AG10803 (cell line): ENCODE data around the gene IBA57.
"Not testable (repeated sequence)": the region's sequence is repeated elsewhere in the genome, so short reads cannot be mapped to it uniquely, and the experiment has no call there.

Source experiments
- DNase-seq: peaks from one replicate; pipeline ENCODE4 v3.0.0; 2010; ENCODE audit warnings: low read depth
- H3K4me3 ChIP-seq: 2 replicates; pipeline ENCODE4 v1.5.1; 2011; ENCODE audit warnings: mild to moderate bottlenecking, low read length, control low read depth
- TF ChIP-seq, protein P1 (sequence below): conservative IDR thresholded peaks from 2 replicates; pipeline ENCODE4 v1.5.1; 2011; ENCODE audit warnings: mild to moderate bottlenecking, low read length, control low read depth, inconsistent platforms

Gene IBA57

DNA sequence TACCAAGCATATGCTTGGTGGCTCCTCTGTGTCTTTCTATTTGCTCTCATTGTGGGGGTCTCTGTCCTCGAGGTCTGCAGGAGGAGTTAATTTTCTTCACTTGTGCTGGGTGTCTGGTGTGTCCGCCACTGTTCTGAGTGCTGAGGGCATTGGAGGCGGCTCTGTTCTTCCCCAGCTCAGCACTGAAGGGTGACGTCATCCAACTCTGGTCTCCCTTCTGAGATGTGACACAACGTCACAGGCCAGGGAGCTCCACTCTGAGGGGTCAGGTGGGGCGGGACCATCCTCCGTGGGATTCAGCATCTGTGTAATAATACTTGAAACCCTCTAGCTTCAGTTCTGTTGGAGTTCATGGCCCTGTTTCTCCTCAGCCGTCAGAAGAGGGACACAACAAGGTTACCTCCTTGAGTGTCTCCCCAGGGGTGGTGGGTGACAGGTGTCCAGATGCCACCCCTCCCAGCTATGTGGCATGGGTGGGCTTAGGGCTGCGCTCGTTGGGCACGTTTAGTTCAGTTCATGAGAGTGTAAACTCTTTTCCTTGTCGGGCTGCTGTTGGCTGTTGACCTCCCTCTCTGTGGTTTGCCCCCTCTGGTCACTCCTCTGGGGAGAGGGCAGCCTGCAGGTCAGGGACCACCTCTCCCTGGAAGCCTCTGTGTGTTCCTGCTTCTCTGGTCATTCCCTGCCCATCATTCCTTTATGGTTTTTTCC, 3.1 kb downstream of the IBA57 start:
- no peak overlapping the region for H3K4me3 ChIP-seq
- no peak for DNase-seq
- TF ChIP-seq, protein P1, sequence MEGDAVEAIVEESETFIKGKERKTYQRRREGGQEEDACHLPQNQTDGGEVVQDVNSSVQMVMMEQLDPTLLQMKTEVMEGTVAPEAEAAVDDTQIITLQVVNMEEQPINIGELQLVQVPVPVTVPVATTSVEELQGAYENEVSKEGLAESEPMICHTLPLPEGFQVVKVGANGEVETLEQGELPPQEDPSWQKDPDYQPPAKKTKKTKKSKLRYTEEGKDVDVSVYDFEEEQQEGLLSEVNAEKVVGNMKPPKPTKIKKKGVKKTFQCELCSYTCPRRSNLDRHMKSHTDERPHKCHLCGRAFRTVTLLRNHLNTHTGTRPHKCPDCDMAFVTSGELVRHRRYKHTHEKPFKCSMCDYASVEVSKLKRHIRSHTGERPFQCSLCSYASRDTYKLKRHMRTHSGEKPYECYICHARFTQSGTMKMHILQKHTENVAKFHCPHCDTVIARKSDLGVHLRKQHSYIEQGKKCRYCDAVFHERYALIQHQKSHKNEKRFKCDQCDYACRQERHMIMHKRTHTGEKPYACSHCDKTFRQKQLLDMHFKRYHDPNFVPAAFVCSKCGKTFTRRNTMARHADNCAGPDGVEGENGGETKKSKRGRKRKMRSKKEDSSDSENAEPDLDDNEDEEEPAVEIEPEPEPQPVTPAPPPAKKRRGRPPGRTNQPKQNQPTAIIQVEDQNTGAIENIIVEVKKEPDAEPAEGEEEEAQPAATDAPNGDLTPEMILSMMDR, result no peak

DNA sequence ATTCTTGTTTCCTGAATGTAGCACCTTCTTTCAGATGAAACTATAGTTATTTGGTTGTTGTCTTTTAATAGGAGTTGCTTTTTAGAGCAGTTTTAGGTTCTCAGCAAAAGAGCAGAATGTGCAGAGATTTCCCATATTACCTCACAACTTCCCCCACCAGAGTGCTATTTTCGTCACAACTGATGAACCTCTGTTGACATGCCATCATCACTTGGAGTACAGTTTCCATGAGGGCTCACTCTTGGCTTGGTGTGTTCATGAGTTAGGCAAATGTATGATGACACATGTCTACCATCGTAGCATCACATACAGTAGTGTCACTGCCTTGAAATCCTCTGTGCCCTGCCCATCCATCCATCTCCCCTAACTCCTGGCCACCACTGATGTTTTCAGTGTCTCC, 3.7 kb downstream of the IBA57 start:
- H3K4me3 ChIP-seq, result no peak overlapping the region
- DNase-seq, result no peak
- TF ChIP-seq, protein P1, result no peak

DNA sequence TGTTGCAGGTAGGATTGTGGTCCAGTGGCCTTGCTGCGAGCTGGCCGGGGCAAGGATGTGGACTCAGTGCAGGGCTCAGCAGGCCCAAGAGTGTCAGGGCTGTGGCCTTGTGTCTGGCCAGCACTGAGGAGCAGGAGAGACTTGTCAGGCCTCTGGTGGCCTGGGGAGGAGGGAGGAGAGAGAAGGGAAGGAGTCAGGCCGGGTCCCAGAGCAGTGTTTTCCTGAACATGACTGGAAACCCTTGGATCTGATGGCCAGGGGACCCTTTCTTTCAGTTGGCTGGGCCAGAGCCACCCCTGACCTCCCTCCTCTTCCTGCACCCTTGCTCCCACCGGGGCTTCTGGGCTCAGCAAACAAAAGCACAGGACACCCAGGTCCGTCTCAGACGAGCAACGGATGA, 5.1 kb downstream of the IBA57 start:
- no peak overlapping the region for H3K4me3 ChIP-seq
- TF ChIP-seq, protein P1, result no peak
- DNase-seq, result no peak

DNA sequence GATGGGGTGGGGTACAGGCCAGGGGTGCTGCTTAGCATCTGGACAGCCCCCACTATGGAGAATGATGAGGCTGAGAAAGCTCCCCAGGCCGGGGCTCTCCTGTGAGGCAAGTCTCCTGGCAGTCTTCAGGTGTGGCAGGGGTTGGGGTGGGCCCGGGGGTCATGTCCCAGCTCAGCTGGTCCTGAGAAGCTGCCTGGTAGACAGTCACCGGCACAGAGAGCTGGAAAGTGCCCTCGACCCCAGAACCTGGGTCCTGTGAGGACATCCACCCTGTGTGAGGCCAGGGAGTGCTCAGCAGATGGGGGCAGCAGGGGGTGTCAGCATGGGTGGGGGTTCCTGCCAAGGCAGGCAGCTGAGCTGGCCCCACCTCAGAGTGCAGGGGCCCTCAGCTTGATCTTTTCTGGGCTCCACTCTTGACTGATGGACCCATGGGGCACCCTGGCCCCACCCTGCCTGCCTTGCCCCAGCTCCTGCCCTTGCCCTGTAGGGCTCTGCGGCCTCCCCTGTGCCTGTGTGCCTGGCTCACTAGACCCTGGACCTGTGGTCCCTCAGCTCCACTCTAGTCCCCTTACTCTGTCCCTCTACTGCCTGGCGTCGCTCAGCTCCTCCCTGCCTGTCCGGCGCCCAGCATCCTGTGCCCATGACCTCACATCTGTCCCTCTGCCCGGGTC, 5.8 kb downstream of the IBA57 start:
- no peak for DNase-seq
- TF ChIP-seq, protein P1, result no peak
- no peak overlapping the region for H3K4me3 ChIP-seq

DNA sequence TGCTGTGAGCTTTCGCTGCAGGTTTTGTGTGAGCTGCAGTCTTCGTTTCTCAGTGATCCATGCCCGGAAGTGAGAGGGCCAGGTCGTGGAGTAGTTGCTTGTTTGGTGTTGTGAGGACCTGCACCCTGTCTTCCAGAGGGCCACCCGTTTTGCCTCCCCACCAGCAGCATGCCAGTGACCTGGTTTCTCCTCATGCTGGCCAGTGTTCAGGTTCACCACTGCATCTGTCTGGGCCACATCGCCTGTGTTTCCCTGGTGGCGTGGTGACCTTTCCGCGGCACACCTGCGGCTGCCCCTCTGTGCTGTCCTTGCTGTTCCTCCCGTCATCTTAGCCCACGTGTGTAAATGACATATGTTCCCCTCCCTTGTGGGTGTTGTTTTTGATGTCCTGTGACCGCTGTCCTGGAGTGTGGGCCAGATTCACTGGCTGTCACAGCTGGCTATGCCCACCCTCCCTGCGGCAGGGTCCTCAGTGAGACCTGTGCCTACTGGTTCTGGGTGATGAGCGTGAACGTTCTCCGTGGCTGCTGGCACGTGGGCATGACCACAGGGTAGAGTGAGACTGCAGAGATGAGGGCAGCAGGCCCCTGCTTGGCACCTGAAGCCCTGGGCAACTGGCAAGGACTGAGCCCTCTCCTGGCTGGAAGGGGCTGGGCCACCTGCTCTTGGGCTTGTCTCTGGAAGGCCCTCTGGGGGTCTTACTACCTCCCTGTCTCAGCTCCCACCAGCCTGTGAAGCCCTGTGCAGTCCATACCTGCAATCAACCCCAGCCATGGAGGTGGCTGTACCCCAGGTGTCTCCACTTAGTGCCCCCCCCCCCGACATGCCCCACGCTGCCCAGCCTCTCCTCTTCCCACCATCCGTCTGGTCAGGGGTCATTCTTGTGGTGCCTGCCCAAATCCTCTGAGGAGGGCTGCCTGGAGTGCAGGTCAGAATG, 7.3 kb downstream of the IBA57 start:
- no peak for DNase-seq
- TF ChIP-seq, protein P1, result no peak
- no peak overlapping the region for H3K4me3 ChIP-seq

DNA sequence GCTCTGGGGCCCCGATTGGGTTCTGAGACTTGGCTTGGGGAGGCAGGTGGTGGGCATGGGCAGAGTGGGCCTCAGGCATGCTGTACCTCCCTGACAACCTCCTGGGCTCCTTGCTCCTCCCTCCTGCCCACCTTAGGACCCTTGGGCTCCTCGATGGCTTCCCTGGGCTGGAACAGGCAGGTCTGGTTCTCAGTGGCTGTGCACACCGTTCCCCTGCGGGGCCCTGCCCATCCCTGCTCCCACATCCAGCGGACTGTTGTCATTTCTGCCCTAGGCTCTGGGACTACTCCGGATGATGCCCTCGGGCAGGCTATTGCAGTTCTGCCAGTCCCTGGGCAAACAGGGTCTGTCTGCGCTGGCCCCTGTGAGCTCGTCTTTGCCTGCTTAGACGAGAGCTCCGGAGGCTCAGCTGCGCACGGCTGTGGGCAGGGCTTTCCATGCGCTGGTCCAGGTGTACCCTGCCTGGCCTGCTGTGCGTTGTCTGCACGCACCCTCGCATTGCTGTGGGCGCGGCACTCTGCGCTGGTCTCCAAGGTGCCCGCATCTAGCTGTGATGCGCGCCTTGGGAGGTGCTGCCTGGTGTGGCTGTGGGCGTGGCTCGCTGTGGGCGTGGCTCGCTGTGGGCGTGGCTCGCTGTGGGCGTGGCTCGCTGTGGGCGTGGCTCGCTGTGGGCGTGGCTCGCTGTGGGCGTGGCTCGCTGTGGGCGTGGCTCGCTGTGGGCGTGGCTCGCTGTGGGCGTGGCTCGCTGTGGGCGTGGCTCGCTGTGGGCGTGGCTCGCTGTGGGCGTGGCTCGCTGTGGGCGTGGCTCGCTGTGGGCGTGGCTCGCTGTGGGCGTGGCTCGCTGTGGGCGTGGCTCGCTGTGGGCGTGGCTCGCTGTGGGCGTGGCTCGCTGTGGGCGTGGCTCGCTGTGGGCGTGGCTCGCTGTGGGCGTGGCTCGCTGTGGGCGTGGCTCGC, 8.2 kb downstream of the IBA57 start:
- H3K4me3 ChIP-seq, DNase-seq: not testable (repeated sequence)
